Measurements from ENCODE around the gene PTPN7. TPM values are rescaled to one million over a fixed set of nuclear protein-coding genes. Genes with fewer than 3 reads are reported as not detected.

PTPN7 gene
- total RNA-seq, 1 donor from 2014 or later = 0.52 TPM

DNA sequence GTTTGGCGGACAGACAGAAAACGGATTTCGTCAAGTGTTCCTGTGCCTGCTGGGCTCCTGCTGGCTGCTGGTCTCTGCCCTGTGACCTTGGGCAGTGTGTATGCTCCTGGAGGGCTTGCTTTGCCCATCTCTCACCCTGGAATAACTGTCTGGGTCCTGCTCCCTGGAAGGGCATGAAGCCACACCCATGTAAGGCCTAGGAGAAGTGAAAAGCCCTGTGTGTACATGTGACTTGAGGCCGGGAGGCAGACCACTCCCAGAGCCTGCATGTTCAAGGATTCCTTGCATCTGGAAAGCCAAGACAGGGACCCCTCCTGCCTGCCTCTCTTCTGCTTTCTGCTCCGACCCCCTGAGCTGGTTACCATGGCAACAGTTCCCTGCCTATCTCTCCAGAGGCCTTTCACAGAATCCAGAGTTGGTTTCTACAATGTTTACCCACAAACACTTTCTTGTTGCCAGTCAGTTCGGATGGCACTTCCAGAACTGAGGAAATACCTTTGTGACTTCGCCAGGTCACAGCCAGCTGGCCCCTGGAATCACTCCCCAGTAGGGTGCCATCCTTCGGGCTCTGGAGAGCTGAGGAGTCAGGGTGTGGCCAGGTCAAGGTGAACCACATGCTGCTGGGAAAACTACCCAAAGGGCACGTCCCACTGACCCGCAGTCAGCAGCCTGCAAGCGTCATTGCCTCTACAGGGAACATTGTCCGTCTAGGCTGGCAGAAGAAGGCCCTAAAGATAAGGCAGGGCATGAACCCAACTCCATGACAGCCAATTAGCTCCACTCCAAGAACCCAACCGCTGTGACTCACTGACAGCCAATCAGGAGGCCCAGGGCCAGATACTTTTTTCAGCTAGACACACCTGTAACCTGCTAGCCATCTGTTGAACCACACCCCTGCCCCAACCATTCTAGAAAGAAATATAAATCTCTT, 52.3 kb downstream of the PTPN7 start:
- H3K4me1 ChIP-seq (ENCODE audit: control insufficient read depth in 3 of 3, insufficient read depth in 3 of 3, low read length in 3 of 3) = peaks cover under 1 to 9% (median 5%) of the 10 kb centered on the region in 3 donors
- H3K36me3 ChIP-seq (ENCODE audit: control insufficient read depth in 3 of 3, insufficient read depth in 3 of 3, low read length in 3 of 3) = no peaks in the 10 kb centered on the region
- no peak overlapping the region for H3K4me3 ChIP-seq (ENCODE audit: low read length in 3 of 3)
- no peak overlapping the region for H3K9ac ChIP-seq (ENCODE audit: low read depth in 1 of 3, low read length in 3 of 3)
- no peaks in the 10 kb centered on the region for H3K27me3 ChIP-seq (ENCODE audit: control insufficient read depth in 3 of 3, insufficient read depth in 3 of 3, low read length in 3 of 3)
- H3K9me3 ChIP-seq (ENCODE audit: control insufficient read depth in 3 of 3, low read length in 3 of 3) = no peaks in the 10 kb centered on the region
- no peak overlapping the region for H3K27ac ChIP-seq (ENCODE audit: low read depth, low read length)

DNA sequence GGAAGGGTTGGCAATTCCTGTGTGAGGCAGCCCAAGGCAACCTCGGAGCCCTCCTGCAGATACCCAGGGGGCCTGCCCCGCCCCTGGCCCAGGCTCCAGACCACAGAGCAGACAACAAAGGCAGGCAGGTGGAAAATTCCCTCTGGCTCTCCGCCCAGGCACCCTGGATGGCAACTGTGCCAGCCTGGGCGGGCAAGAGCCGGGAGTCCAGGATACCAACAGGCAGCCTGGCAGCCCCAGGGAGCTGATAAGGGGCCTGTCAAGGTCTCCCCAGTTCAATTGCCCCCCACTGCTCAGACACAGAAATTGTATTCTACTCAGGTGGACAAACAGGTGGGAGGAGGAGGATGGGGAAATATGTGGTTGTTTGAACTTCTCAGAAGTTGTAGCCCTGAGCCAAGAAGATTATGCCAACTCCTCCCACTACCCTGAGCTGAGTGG, 53.1 kb downstream of the PTPN7 start:
- H3K27ac ChIP-seq (ENCODE audit: low read depth, low read length) = no peak overlapping the region
- H3K9ac ChIP-seq (ENCODE audit: low read depth in 1 of 3, low read length in 3 of 3) = no peak overlapping the region
- no peaks in the 10 kb centered on the region for H3K36me3 ChIP-seq (ENCODE audit: control insufficient read depth in 3 of 3, insufficient read depth in 3 of 3, low read length in 3 of 3)
- peaks cover 0 to 6% (median 0%) of the 10 kb centered on the region in 3 donors for H3K4me1 ChIP-seq (ENCODE audit: control insufficient read depth in 3 of 3, insufficient read depth in 3 of 3, low read length in 3 of 3)
- H3K4me3 ChIP-seq (ENCODE audit: low read length in 3 of 3) = no peak overlapping the region
- H3K9me3 ChIP-seq (ENCODE audit: control insufficient read depth in 3 of 3, low read length in 3 of 3) = no peaks in the 10 kb centered on the region
- no peaks in the 10 kb centered on the region for H3K27me3 ChIP-seq (ENCODE audit: control insufficient read depth in 3 of 3, insufficient read depth in 3 of 3, low read length in 3 of 3)

DNA sequence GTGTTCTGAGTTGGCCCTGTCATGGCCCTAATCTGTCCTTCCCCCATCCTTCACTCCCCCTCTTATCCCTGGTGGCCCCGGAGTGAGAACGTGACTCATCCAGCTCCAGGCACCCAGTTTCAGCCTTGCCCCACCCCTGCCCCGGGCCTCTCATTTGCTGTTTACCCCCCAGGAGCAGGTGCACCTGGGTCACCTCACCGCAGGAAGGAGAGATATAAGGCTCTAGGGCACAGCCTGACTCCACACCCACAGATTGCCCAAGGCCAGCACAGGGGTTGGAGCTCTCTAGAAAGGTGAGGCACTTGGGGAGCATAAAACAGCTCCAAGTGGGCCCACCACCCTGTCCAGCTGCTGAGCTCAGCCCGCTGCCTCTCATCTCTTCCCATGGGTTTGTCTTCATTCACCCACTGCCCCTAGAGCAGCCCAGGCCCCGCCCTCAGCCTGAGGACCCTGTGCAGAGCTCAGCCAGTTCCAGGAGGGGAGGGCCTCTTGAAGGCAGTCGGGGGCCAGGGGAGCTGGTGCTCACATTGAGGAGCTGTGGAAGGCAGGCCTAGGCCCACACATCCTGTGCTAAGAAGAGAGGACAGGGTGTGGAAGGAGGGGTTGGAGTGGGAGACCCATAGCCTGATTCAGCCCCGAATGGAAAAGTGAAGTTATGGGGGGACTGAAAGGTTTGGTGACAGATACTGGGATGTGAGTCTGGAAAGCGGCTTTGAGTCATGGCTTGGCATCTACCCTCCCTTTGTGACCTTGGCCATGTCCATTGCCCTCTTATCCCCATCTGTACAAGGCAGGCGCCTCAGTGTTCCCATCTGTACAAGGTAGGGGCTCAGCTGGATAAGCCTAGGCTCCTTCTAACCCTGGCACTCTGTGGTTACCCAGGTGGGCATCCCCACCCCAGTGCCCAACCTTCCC, 53.8 kb downstream of the PTPN7 start:
- no peaks in the 10 kb centered on the region for H3K9me3 ChIP-seq (ENCODE audit: control insufficient read depth in 3 of 3, low read length in 3 of 3)
- H3K27ac ChIP-seq (ENCODE audit: low read depth, low read length) = no peak overlapping the region
- H3K9ac ChIP-seq (ENCODE audit: low read depth in 1 of 3, low read length in 3 of 3) = no peak overlapping the region

DNA sequence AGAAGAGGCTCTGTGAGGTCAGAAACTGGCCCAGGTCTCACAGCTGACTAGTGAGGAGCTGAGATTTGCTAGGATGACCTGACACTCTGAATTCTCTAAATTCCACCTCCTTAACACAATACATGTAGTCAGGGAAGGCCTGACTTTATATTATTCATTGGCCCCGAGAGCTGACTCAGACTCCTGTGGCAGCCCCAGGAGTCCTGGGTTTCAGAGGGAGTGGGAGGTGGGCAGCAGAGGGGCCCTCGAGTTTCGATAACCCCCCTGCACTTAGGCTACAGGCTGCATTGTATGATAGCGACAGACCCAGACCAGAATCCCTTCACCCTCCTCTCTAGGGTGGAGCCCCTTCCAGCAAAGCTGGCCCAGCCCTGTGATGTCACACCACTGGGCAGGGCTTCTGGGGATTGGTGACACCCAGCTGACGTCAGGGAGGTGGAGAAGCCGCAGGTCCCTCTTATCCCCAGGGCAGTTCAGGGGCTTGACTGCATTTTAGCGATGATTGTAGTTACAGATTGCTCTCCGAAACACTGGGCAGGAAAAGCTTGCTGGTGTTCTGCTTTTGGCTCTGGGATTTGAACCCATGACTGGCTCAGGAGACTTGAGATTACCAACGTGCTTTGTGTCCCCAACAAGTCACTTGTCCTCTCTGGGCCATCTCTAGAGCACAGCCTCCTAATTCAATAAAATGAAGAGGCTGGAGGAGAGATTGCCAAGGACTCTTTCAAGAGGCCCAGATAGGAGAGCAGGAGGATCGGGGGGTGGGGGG, 54.6 kb downstream of the PTPN7 start:
- Histone ChIP-seq H3K4me1 (ENCODE audit: control insufficient read depth in 3 of 3, insufficient read depth in 3 of 3, low read length in 3 of 3) (peaks cover 0 to 6% (median 0%) of the 10 kb centered on the region in 3 donors), H3K27ac (ENCODE audit: low read depth, low read length) (no peak overlapping the region), H3K36me3 (ENCODE audit: control insufficient read depth in 3 of 3, insufficient read depth in 3 of 3, low read length in 3 of 3) (no peaks in the 10 kb centered on the region), H3K9me3 (ENCODE audit: control insufficient read depth in 3 of 3, low read length in 3 of 3) (no peaks in the 10 kb centered on the region), H3K27me3 (ENCODE audit: control insufficient read depth in 3 of 3, insufficient read depth in 3 of 3, low read length in 3 of 3) (no peaks in the 10 kb centered on the region), H3K4me3 (ENCODE audit: low read length in 3 of 3) (no peak overlapping the region), H3K9ac (ENCODE audit: low read depth in 1 of 3, low read length in 3 of 3) (no peak overlapping the region)

More for the DNA sequence above, 53.8 kb downstream of the PTPN7 start:
- no peaks in the 10 kb centered on the region for H3K27me3 ChIP-seq (ENCODE audit: control insufficient read depth in 3 of 3, insufficient read depth in 3 of 3, low read length in 3 of 3)
- H3K4me3 ChIP-seq (ENCODE audit: low read length in 3 of 3) = no peak overlapping the region
- peaks cover 0 to 6% (median 0%) of the 10 kb centered on the region in 3 donors for H3K4me1 ChIP-seq (ENCODE audit: control insufficient read depth in 3 of 3, insufficient read depth in 3 of 3, low read length in 3 of 3)
- H3K36me3 ChIP-seq (ENCODE audit: control insufficient read depth in 3 of 3, insufficient read depth in 3 of 3, low read length in 3 of 3) = no peaks in the 10 kb centered on the region

DNA sequence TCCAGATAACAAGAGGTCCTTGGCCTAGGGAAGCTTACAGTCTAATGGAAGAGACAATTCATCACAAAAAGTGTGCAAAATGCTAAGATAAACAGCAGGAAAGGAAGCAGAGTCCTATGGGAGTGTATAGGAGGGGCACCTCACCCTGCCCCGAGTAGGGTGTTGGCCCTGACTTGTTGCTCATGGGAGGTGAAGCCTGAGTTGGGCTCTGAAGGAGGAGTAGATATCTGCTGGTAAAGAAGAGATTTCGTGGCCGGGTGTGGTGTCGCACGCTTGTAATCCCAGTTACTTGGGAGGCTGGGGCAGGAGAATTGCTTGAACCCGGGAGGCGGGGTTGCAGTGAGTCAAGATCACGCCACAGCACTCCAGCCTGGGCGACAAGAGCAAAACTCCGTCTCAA, 56.3 kb downstream of the PTPN7 start:
- H3K9me3 ChIP-seq (ENCODE audit: control insufficient read depth in 3 of 3, low read length in 3 of 3) = no peaks in the 10 kb centered on the region
- no peak overlapping the region for H3K9ac ChIP-seq (ENCODE audit: low read depth in 1 of 3, low read length in 3 of 3)
- no peak overlapping the region for H3K27ac ChIP-seq (ENCODE audit: low read depth, low read length)
- H3K4me1 ChIP-seq (ENCODE audit: control insufficient read depth in 3 of 3, insufficient read depth in 3 of 3, low read length in 3 of 3) = peaks cover 0 to 6% (median 0%) of the 10 kb centered on the region in 3 donors
- no peaks in the 10 kb centered on the region for H3K36me3 ChIP-seq (ENCODE audit: control insufficient read depth in 3 of 3, insufficient read depth in 3 of 3, low read length in 3 of 3)
- no peaks in the 10 kb centered on the region for H3K27me3 ChIP-seq (ENCODE audit: control insufficient read depth in 3 of 3, insufficient read depth in 3 of 3, low read length in 3 of 3)
- H3K4me3 ChIP-seq (ENCODE audit: low read length in 3 of 3) = no peak overlapping the region

DNA sequence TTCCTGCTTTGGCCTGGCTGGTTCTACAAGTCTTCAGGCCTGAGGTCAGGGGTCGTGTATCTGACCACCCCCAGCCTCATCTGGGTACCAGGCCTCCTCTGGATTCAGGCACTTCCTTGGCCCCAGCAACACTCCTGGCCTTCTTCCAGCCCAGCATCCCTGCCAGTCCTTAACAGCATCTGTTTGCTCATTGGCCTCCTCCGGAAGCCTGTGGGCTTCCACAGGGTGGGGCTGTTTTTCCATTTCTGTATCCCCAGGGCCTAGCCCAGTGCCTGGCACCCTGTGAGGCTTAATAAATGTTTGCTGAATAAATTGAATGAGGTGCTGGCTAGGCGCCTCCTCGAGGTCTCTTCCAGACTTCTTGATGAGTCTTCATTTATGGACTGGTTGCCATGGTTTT, 59.2 kb downstream of the PTPN7 start:
- no peaks in the 10 kb centered on the region for H3K9me3 ChIP-seq (ENCODE audit: control insufficient read depth in 3 of 3, low read length in 3 of 3)
- H3K9ac ChIP-seq (ENCODE audit: low read depth in 1 of 3, low read length in 3 of 3) = no peak overlapping the region
- no peaks in the 10 kb centered on the region for H3K36me3 ChIP-seq (ENCODE audit: control insufficient read depth in 3 of 3, insufficient read depth in 3 of 3, low read length in 3 of 3)
- no peaks in the 10 kb centered on the region for H3K27me3 ChIP-seq (ENCODE audit: control insufficient read depth in 3 of 3, insufficient read depth in 3 of 3, low read length in 3 of 3)
- no peak overlapping the region for H3K27ac ChIP-seq (ENCODE audit: low read depth, low read length)
- H3K4me3 ChIP-seq (ENCODE audit: low read length in 3 of 3) = no peak overlapping the region
- H3K4me1 ChIP-seq (ENCODE audit: control insufficient read depth in 3 of 3, insufficient read depth in 3 of 3, low read length in 3 of 3) = no peaks in the 10 kb centered on the region

Other genes with a start within 250 kb of the PTPN7 start
- gene LMOD1, start 214.1 kb downstream of the PTPN7 start, total RNA-seq = 15.1 TPM
- gene TIMM17A, start 205.1 kb downstream of the PTPN7 start, total RNA-seq = 25.1 TPM
- gene RNPEP, start 178.0 kb downstream of the PTPN7 start, total RNA-seq = 14.6 TPM
- gene ELF3, start 150.0 kb downstream of the PTPN7 start, total RNA-seq = not detected
- gene GPR37L1, start 37.7 kb downstream of the PTPN7 start, total RNA-seq = under 0.01 TPM
- 12.5 TPM for gene ARL8A, start 15.9 kb downstream of the PTPN7 start, total RNA-seq
- gene LGR6, start 33.2 kb upstream of the PTPN7 start, total RNA-seq = 0.52 TPM
- gene UBE2T, start 181.3 kb upstream of the PTPN7 start, total RNA-seq = 11.5 TPM
- gene PPP1R12B, start 188.1 kb upstream of the PTPN7 start, total RNA-seq = 73.6 TPM

All from skeletal muscle tissue (tissue), 4 donors.